ENCODE data around the gene IFNAR1. TPM values are rescaled to one million over a fixed set of nuclear protein-coding genes. Genes with fewer than 3 reads are reported as not detected.

The IFNAR1 gene
- 11.7 TPM for polyA plus RNA-seq (2013, experiment 1 of 2)
- 9.5 TPM for polyA plus RNA-seq (2013, experiment 2 of 2)

DNA sequence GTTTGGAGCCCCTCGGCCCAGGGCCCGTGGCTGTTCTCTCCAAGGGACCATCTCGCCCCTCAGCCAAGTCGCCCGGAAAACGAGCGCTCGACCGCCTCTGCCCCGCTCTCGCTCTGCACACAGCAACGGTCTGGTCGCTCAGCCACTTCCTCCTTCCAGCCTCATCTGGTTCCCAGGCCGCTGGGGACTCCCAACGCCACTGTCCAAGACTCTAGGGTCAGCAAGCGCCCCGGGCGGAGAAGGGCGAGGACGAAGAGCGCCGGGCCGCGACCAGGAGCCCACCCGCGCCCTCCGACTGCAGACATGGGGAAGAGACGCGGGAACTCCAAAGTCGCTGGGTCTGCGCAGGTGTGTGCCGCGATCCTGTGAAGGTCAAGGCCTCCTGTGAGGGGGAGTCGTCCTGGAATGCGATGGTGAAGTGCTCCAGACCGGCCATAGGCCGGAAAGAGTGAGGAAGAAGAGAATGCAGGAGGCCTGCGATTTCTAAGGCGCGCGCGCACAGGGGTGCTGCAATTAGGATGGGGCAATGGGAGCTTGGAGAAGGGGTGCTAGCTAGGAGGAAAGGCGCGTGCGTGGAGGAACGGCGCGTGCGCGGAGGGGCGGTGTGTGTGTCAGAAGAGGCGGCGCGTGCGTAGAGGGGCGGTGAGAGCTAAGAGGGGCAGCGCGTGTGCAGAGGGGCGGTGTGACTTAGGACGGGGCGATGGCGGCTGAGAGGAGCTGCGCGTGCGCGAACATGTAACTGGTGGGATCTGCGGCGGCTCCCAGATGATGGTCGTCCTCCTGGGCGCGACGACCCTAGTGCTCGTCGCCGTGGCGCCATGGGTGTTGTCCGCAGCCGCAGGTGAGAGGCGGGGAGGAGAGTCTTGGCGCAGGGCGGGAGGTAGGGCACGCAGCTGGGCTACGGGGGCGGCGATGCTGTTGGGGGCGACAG, at the start of gene IFNAR1:
Gene IFNAR1 (plus strand): TSS at position 680 of the 931 bp plus-strand sequence. CDS start 86 bp downstream, at position 766.
- H3K27me3 ChIP-seq (ENCODE audit: insufficient read depth, low read length): no peaks in the 10 kb centered on the region
- peak within 1 kb of the TSS; percentile 79 for H3K27ac ChIP-seq (ENCODE audit: low read depth, low read length)
- peak within 1 kb of the TSS; percentile 86 for H3K4me3 ChIP-seq (ENCODE audit: low read length)
- H3K9ac ChIP-seq (ENCODE audit: low read depth, low read length): peak within 1 kb of the TSS; percentile 81
- H3K9me3 ChIP-seq (ENCODE audit: insufficient read depth, low read depth, low read length): no peaks in the 10 kb centered on the region
- under 1% methylated on average over 86 of the region's 86 CpGs for WGBS
- no peaks in the 10 kb centered on the region for H3K36me3 ChIP-seq (ENCODE audit: insufficient read depth, low read length)
- H3K4me1 ChIP-seq (ENCODE audit: insufficient read depth, low read length): peaks cover 5% of the 10 kb centered on the region; the same call in 1 of the 2 replicates

DNA sequence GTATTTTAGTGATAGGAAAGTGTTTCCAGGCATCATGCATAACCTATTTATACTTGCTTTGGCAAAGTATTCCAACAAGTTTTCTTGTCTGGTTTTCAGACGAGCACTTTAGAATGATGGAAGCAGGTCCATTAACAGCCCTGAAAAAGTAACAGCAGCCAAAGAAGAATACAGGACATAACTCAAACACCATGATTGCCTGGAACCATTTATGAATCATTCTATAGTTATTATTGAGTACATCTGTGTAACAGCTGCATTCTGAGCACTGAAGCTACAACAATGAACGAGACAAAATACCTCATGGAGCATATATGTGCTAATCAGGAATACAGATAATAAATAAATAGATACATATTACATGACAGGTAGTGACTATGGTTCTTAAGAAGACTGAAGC, 46.0 kb upstream of the IFNAR1 start:
- H3K9me3 ChIP-seq (ENCODE audit: insufficient read depth, low read depth, low read length): peaks cover 8% of the 10 kb centered on the region; the same call in 1 of the 2 replicates
- H3K4me3 ChIP-seq (ENCODE audit: low read length): no peak overlapping the region
- no peak overlapping the region for H3K9ac ChIP-seq (ENCODE audit: low read depth, low read length)
- H3K36me3 ChIP-seq (ENCODE audit: insufficient read depth, low read length): no peaks in the 10 kb centered on the region
- H3K27ac ChIP-seq (ENCODE audit: low read depth, low read length): no peak overlapping the region
- WGBS: 82% methylated on average over 1 of the region's 2 CpGs
- no peaks in the 10 kb centered on the region for H3K4me1 ChIP-seq (ENCODE audit: insufficient read depth, low read length)
- H3K27me3 ChIP-seq (ENCODE audit: insufficient read depth, low read length): no peaks in the 10 kb centered on the region

DNA sequence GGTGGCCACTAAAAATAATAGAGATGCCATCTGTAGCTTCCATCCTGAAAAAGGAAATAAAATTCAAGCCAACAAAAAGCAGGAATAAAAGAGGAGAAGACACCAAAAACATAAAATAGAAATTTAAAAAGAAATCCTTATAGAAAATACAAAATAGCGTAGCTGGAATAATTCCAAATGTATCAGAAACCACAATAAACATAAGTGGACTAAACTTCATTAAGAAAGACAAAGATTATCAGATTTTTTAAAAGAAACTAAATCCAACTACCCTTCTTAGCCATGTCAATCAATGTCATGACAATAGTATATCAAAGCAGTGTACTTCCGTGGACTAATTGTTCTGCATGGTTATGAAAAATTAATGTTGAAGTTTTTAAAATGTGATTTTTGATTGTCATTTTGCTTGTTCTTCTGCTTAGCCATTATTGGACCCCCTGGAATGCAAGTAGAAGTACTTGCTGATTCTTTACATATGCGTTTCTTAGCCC, 45.4 kb upstream of the IFNAR1 start:
- Histone ChIP-seq H3K36me3 (ENCODE audit: insufficient read depth, low read length) (no peaks in the 10 kb centered on the region), H3K27me3 (ENCODE audit: insufficient read depth, low read length) (no peaks in the 10 kb centered on the region), H3K9me3 (ENCODE audit: insufficient read depth, low read depth, low read length) (peaks cover 8% of the 10 kb centered on the region; the same call in 1 of the 2 replicates), H3K27ac (ENCODE audit: low read depth, low read length) (no peak overlapping the region), H3K4me3 (ENCODE audit: low read length) (no peak overlapping the region), H3K9ac (ENCODE audit: low read depth, low read length) (no peak overlapping the region), H3K4me1 (ENCODE audit: insufficient read depth, low read length) (no peaks in the 10 kb centered on the region)
- WGBS: over 99% methylated on average over 3 of the region's 3 CpGs

DNA sequence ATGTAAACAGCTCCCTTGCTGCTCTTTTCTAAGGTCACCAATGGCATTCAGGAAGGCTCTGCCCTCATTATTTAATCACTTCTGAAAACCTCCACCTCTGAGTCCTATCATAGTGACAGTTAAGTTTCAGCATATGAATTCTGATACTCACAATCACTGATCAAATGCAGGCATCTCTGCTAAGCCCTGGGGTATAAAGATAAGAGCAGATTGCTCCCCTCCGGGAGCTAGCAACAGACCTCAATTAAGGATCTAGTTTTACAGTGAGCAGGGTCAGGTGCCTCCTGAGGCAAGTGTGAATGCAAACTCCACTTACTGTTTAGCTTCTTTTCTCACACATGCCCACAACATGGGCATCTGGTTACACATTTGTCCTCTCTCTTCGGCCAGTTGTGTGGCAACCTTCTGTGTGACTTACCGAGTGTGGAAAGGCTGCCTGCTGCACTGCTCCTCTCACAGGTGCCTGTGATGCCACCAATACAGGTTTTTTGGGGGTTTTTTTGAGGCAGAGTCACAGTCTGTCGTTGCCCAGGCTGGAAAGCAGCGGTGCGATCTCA, 43.6 kb upstream of the IFNAR1 start:
- H3K4me1 ChIP-seq (ENCODE audit: insufficient read depth, low read length): no peaks in the 10 kb centered on the region
- no peak overlapping the region for H3K4me3 ChIP-seq (ENCODE audit: low read length)
- no peaks in the 10 kb centered on the region for H3K27me3 ChIP-seq (ENCODE audit: insufficient read depth, low read length)
- H3K36me3 ChIP-seq (ENCODE audit: insufficient read depth, low read length): no peaks in the 10 kb centered on the region
- 94% methylated on average over 6 of the region's 6 CpGs for WGBS
- peaks cover 8% of the 10 kb centered on the region; the same call in 1 of the 2 replicates for H3K9me3 ChIP-seq (ENCODE audit: insufficient read depth, low read depth, low read length)
- no peak overlapping the region for H3K9ac ChIP-seq (ENCODE audit: low read depth, low read length)
- no peak overlapping the region for H3K27ac ChIP-seq (ENCODE audit: low read depth, low read length)

DNA sequence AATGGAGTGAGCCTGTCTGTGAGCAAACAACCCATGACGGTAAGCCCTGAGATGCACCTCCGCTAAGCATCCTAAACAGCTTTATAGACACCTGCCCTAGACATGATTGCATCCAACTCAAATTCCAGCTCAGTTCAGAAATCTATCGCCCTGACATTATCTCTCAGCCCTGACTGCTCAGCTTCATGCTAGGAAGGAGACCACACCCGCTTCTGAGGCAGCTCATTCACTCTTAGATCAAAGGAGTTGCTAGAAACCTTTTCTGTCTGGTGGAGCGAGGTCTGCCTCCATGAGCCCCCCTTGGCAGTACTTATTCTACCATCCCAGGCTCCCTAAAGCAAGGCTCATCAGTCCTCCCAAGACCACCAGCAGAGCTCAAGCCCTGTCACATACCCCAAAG, 41.6 kb upstream of the IFNAR1 start:
- H3K4me3 ChIP-seq (ENCODE audit: low read length): no peak overlapping the region
- H3K4me1 ChIP-seq (ENCODE audit: insufficient read depth, low read length): no peaks in the 10 kb centered on the region
- H3K36me3 ChIP-seq (ENCODE audit: insufficient read depth, low read length): no peaks in the 10 kb centered on the region
- H3K27ac ChIP-seq (ENCODE audit: low read depth, low read length): no peak overlapping the region
- H3K9ac ChIP-seq (ENCODE audit: low read depth, low read length): no peak overlapping the region
- 95% methylated on average over 5 of the region's 5 CpGs for WGBS
- H3K27me3 ChIP-seq (ENCODE audit: insufficient read depth, low read length): no peaks in the 10 kb centered on the region
- peaks cover 8% of the 10 kb centered on the region; the same call in 1 of the 2 replicates for H3K9me3 ChIP-seq (ENCODE audit: insufficient read depth, low read depth, low read length)

DNA sequence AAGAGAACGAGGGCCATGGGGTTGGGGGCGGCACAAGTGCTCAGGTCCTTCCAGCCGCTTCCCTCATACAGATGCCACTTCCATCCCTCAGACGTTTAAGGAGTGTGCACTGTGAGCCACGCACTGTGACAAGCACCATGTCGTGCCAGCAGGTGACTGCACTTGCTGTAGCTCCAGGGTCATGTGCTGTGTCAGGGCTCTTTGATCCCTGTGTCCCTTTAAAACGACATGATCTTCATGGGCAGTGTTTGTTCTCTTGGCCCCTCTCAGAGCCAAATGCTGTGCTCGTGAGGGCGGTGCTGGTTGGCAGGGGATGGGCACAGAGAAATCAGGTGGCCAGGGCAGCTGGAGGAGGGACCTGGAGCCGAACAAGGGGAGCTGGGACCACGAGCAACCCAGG, 38.7 kb upstream of the IFNAR1 start:
- 89% methylated on average over 11 of the region's 11 CpGs for WGBS
- Histone ChIP-seq H3K27me3 (ENCODE audit: insufficient read depth, low read length) (no peaks in the 10 kb centered on the region), H3K27ac (ENCODE audit: low read depth, low read length) (no peak overlapping the region), H3K4me1 (ENCODE audit: insufficient read depth, low read length) (no peaks in the 10 kb centered on the region), H3K36me3 (ENCODE audit: insufficient read depth, low read length) (no peaks in the 10 kb centered on the region), H3K9ac (ENCODE audit: low read depth, low read length) (no peak overlapping the region), H3K9me3 (ENCODE audit: insufficient read depth, low read depth, low read length) (no peaks in the 10 kb centered on the region), H3K4me3 (ENCODE audit: low read length) (no peak overlapping the region)

DNA sequence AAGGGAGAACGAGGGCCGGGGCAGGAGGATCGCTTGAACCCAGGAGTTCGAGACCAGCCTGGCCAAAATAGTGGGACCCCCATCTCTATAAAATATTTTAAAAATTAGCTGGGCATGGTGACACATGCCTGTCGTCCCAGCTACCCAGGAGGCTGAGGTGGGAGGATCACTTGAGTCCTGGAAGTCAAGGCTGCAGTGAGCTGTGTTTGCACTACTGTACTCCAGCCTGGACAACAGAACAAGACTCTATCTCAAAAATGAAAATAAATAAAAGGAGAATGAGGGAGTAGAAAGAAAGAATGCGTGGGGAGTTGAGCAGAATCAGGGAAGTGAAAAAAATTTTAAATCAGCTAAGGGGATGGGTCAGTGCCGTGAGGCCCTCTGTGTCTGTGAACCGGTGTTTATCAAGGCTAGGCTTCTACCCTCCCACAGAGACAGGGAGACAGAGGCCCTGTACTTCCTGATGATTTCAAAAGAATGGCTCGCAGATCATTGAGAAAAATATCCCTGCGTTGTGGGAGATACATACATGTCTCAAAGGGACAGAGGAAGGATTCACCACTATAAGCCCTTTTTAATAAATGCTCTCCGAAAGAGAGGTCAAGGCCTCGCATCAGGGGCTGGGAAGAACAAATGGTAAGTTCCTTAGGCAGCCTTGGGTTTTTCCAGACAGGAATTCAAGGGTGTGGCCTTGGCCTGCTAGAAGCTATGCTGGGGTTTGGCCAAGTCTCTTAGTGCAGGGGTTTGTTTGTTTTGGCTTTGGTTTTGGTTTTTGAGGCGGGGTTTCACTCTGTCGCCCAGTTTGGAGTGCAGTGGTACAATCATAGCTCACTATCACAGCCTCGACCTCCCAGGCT, 37.9 kb upstream of the IFNAR1 start:
- Histone ChIP-seq H3K27me3 (ENCODE audit: insufficient read depth, low read length) (no peaks in the 10 kb centered on the region), H3K9me3 (ENCODE audit: insufficient read depth, low read depth, low read length) (no peaks in the 10 kb centered on the region), H3K4me3 (ENCODE audit: low read length) (no peak overlapping the region), H3K4me1 (ENCODE audit: insufficient read depth, low read length) (no peaks in the 10 kb centered on the region), H3K27ac (ENCODE audit: low read depth, low read length) (no peak overlapping the region), H3K36me3 (ENCODE audit: insufficient read depth, low read length) (no peaks in the 10 kb centered on the region), H3K9ac (ENCODE audit: low read depth, low read length) (no peak overlapping the region)
- WGBS: 87% methylated on average over 14 of the region's 15 CpGs

DNA sequence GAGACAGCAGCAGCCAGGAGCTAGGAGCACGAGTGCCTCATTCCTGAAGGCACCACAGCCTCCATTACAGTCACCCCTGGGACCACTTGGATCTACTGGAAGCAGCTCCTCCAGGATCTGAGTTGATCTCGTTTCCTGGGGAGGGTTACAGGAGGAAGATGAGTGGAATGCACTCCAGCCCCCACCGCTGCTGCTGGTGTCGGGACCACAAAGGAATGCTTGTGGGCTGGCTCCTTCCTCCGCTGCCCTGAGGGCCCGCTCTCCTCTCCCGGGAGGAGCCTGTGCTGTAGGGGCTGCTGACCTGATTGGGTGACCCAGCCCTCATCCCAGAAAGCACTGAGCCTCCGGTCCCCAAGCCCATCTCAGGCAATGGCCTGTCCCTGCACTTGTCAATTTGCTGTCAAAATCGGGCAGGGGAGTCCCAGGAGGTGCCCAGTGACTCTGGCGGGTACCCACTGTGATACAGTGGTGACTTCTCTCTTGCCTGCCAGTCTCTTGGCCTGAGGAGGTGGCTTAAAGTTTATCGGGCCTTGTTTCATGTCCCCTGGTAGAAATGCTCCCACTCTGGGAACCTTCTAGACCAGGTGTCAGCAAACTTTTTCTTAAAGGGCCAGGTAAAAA, 35.5 kb upstream of the IFNAR1 start:
- Histone ChIP-seq H3K27ac (ENCODE audit: low read depth, low read length) (no peak overlapping the region), H3K4me1 (ENCODE audit: insufficient read depth, low read length) (no peaks in the 10 kb centered on the region), H3K4me3 (ENCODE audit: low read length) (no peak overlapping the region), H3K9ac (ENCODE audit: low read depth, low read length) (no peak overlapping the region), H3K9me3 (ENCODE audit: insufficient read depth, low read depth, low read length) (no peaks in the 10 kb centered on the region), H3K27me3 (ENCODE audit: insufficient read depth, low read length) (no peaks in the 10 kb centered on the region), H3K36me3 (ENCODE audit: insufficient read depth, low read length) (no peaks in the 10 kb centered on the region)
- 80% methylated on average over 11 of the region's 11 CpGs for WGBS

- H3K9me3 ChIP-seq (ENCODE audit: insufficient read depth, low read depth, low read length): no peaks in the 10 kb centered on the region
- H3K36me3 ChIP-seq (ENCODE audit: insufficient read depth, low read length): no peaks in the 10 kb centered on the region
- no peaks in the 10 kb centered on the region for H3K27me3 ChIP-seq (ENCODE audit: insufficient read depth, low read length)
- H3K27ac ChIP-seq (ENCODE audit: low read depth, low read length): no peak overlapping the region
- no peak overlapping the region for H3K9ac ChIP-seq (ENCODE audit: low read depth, low read length)
- H3K4me3 ChIP-seq (ENCODE audit: low read length): no peak overlapping the region
- WGBS: 95% methylated on average over 11 of the region's 11 CpGs
- no peaks in the 10 kb centered on the region for H3K4me1 ChIP-seq (ENCODE audit: insufficient read depth, low read length)
These were observed 34.3 kb upstream of the IFNAR1 start for GRCh38 chr21:33290441-33290840.

- no peaks in the 10 kb centered on the region for H3K9me3 ChIP-seq (ENCODE audit: insufficient read depth, low read depth, low read length)
- no peaks in the 10 kb centered on the region for H3K36me3 ChIP-seq (ENCODE audit: insufficient read depth, low read length)
- no peak overlapping the region for H3K27ac ChIP-seq (ENCODE audit: low read depth, low read length)
- H3K27me3 ChIP-seq (ENCODE audit: insufficient read depth, low read length): no peaks in the 10 kb centered on the region
- H3K4me3 ChIP-seq (ENCODE audit: low read length): no peak overlapping the region
- 95% methylated on average over 9 of the region's 9 CpGs for WGBS
- H3K9ac ChIP-seq (ENCODE audit: low read depth, low read length): no peak overlapping the region
- H3K4me1 ChIP-seq (ENCODE audit: insufficient read depth, low read length): no peaks in the 10 kb centered on the region
These were observed 33.1 kb upstream of the IFNAR1 start for GRCh38 chr21:33291686-33292085.
